HUES6 (cell line): ENCODE measurements around the gene PARP15.

Source experiments
- H3K27ac ChIP-seq: 2 replicates; pipeline ENCODE4 v1.7.0; 2013; ENCODE audit warnings: low read depth, mild to moderate bottlenecking, low read length, inconsistent platforms
- H3K27me3 ChIP-seq: 2 replicates; pipeline ENCODE4 v1.6.1; 2013; ENCODE audit warnings: low read length; ENCODE audit not compliant: control insufficient read depth, insufficient read depth
- H3K36me3 ChIP-seq: 2 replicates; pipeline ENCODE4 v1.6.1; 2013; ENCODE audit warnings: low read length; ENCODE audit not compliant: control insufficient read depth, insufficient read depth
- H3K4me1 ChIP-seq: 2 replicates; pipeline ENCODE4 v1.6.1; 2013; ENCODE audit warnings: low read length; ENCODE audit not compliant: control insufficient read depth, insufficient read depth
- H3K4me3 ChIP-seq: 2 replicates; pipeline ENCODE4 v1.5.1; 2013; ENCODE audit warnings: low read depth, low read length
- H3K9ac ChIP-seq: one replicate; pipeline ENCODE4 v1.6.1; 2013; ENCODE audit warnings: mild to moderate bottlenecking, low read length
- H3K9me3 ChIP-seq: 2 replicates; pipeline ENCODE4 v1.6.1; 2013; ENCODE audit warnings: low read depth, low read length; ENCODE audit not compliant: control insufficient read depth, insufficient read depth

PARP15 gene

GRCh38 chr3:122572940-122573412 lies 4.5 kb upstream of the PARP15 start:
- Histone ChIP-seq H3K27me3 (peaks cover 9% of the 10 kb centered on the region; the same call in 1 of the 2 replicates), H3K9ac (no peak overlapping the region), H3K9me3 (no peaks in the 10 kb centered on the region), H3K27ac (no peak overlapping the region), H3K4me3 (no peak overlapping the region), H3K4me1 (peaks cover 6% of the 10 kb centered on the region), H3K36me3 (no peaks in the 10 kb centered on the region)

- Histone ChIP-seq H3K27me3 (peaks cover 9% of the 10 kb centered on the region; the same call in 1 of the 2 replicates), H3K36me3 (no peaks in the 10 kb centered on the region), H3K9ac (no peak overlapping the region), H3K4me1 (peaks cover 6% of the 10 kb centered on the region), H3K27ac (no peak overlapping the region), H3K4me3 (no peak overlapping the region), H3K9me3 (peaks cover 10% of the 10 kb centered on the region)
Measured at GRCh38 chr3:122576174-122576940, 1.1 kb upstream of the PARP15 start.

DNA sequence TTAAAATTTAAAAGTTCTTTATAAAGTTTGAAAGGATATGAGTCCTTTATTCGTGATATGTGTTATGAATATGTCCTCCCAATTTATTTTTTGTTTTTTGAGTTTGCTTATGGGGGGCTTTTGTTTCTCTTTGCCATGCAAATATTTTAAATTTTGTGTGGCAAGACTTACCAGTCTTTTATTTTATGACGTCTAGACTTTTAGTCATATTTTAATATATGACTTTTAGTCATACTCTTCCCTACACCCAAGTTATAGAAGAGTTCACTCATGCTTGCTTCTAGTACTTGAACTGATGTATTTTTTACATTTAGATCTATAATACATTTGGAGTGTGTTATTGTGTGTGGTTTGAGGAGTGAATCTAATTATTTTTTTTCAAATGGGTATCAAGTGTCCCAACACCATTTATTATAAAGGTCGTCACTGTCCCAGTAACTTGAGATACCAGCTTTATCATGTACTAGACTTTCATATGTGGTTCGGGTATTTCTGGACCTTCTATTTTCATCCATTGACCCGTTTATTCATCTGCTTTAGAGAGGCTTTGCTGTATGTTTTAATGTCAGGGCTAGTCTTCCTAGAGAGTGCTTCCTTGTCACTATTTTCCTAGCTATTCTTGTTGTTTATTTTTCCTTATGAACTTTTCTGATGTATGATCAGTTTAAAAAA lies 755 bp downstream of the PARP15 start:
- H3K9me3 ChIP-seq, result peaks cover 25% of the 10 kb centered on the region
- peak overlapping the region; percentile 55; the same call in 1 of the 2 replicates for H3K4me3 ChIP-seq
- H3K27ac ChIP-seq, result no peak overlapping the region
- H3K36me3 ChIP-seq, result no peaks in the 10 kb centered on the region
- no peak overlapping the region for H3K9ac ChIP-seq
- peaks cover 9% of the 10 kb centered on the region; the same call in 1 of the 2 replicates for H3K27me3 ChIP-seq
- peaks cover 5% of the 10 kb centered on the region for H3K4me1 ChIP-seq

DNA sequence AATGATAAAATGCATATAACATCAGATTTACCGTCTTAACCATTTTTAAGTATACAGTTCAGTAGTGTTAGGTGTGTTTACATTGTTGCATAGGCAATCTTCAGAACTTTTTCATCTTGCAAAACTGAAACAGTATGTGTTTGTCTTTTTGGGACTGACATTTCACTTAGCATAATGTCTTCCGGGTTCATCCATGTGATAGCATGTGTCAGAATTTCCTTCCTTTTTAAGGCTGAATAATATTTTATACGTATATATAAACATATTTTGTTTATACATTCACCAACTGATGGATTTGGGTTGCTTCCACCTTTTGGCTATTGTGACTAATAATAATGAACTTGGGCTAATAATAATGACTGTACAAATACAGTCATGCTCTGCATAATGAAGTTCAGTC lies 3.0 kb downstream of the PARP15 start:
- no peaks in the 10 kb centered on the region for H3K36me3 ChIP-seq
- peaks cover 9% of the 10 kb centered on the region; the same call in 1 of the 2 replicates for H3K27me3 ChIP-seq
- no peak overlapping the region for H3K4me3 ChIP-seq
- H3K27ac ChIP-seq, result no peak overlapping the region
- H3K9me3 ChIP-seq, result peaks cover 39% of the 10 kb centered on the region
- no peak overlapping the region for H3K9ac ChIP-seq
- no peaks in the 10 kb centered on the region for H3K4me1 ChIP-seq

DNA sequence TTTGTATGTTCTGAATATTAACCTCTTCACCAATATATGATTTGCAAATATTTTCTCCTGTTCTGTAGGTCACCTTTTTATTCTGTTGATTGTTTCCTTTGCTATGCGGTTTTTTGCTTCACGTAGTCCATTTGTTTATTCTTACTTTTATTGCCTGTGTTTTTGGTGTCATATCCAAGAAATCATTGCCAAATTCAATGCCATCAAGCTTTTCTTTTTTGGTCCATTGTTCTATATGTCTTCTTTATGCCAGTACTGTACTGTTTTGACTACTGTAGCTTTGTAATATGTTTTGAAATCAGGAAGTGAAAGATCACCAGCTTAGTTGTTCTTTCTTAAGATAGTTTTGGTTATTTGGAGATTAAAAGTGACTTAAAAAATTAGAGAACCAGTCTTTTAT lies 4.2 kb downstream of the PARP15 start:
- H3K9me3 ChIP-seq, result peaks cover 39% of the 10 kb centered on the region
- H3K9ac ChIP-seq, result no peak overlapping the region
- H3K27me3 ChIP-seq, result peaks cover 9% of the 10 kb centered on the region; the same call in 1 of the 2 replicates
- no peaks in the 10 kb centered on the region for H3K4me1 ChIP-seq
- no peaks in the 10 kb centered on the region for H3K36me3 ChIP-seq
- H3K4me3 ChIP-seq, result no peak overlapping the region
- no peak overlapping the region for H3K27ac ChIP-seq

DNA sequence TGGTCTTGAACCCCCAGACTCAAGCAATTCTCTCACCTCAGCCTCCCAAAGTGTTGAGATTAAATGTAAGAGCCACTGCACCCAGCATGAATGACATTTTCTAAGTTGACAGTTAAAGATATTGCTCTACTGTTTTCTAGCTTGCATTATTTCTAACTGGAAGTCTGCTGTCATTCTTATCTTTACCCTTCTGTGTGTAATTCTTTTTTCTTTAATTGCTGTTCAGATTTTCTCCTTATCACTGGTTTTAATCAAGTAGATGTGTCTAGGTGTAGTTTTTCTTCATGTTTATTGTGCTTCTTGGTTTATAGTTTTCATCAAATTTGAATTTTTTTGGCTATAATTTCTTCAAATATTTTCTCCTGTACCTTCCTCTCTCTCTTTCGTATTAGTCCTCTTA lies 4.9 kb downstream of the PARP15 start:
- Histone ChIP-seq H3K27ac (no peak overlapping the region), H3K9me3 (peaks cover 39% of the 10 kb centered on the region), H3K4me3 (no peak overlapping the region), H3K36me3 (no peaks in the 10 kb centered on the region), H3K4me1 (no peaks in the 10 kb centered on the region), H3K9ac (no peak overlapping the region), H3K27me3 (peaks cover 4% of the 10 kb centered on the region; the same call in 1 of the 2 replicates)

GRCh38 chr3:122586098-122586497 lies 8.6 kb downstream of the PARP15 start:
- H3K9ac ChIP-seq, result no peak overlapping the region
- H3K36me3 ChIP-seq, result no peaks in the 10 kb centered on the region
- H3K4me1 ChIP-seq, result peaks cover 8% of the 10 kb centered on the region
- H3K27ac ChIP-seq, result no peak overlapping the region
- peaks cover 32% of the 10 kb centered on the region for H3K9me3 ChIP-seq
- no peak overlapping the region for H3K4me3 ChIP-seq
- H3K27me3 ChIP-seq, result no peaks in the 10 kb centered on the region

- H3K9ac ChIP-seq, result no peak overlapping the region
- no peaks in the 10 kb centered on the region for H3K36me3 ChIP-seq
- H3K27ac ChIP-seq, result no peak overlapping the region
- no peak overlapping the region for H3K4me3 ChIP-seq
- peaks cover 8% of the 10 kb centered on the region for H3K4me1 ChIP-seq
- H3K27me3 ChIP-seq, result no peaks in the 10 kb centered on the region
- peaks cover 24% of the 10 kb centered on the region for H3K9me3 ChIP-seq
Measured at GRCh38 chr3:122586773-122587485, 9.5 kb downstream of the PARP15 start.

- no peaks in the 10 kb centered on the region for H3K36me3 ChIP-seq
- H3K4me3 ChIP-seq, result no peak overlapping the region
- no peak overlapping the region for H3K27ac ChIP-seq
- peaks cover 8% of the 10 kb centered on the region for H3K4me1 ChIP-seq
- H3K9me3 ChIP-seq, result peaks cover 18% of the 10 kb centered on the region; the same call in 1 of the 2 replicates
- no peak overlapping the region for H3K9ac ChIP-seq
- H3K27me3 ChIP-seq, result no peaks in the 10 kb centered on the region
Measured at GRCh38 chr3:122587572-122587971, 10.1 kb downstream of the PARP15 start.

- H3K4me3 ChIP-seq, result no peak overlapping the region
- H3K9me3 ChIP-seq, result 0 out of 2 replicates have a peak, but pooled peaks cover 4% of the 10 kb centered on the region
- no peaks in the 10 kb centered on the region for H3K36me3 ChIP-seq
- H3K27ac ChIP-seq, result no peak overlapping the region
- H3K27me3 ChIP-seq, result no peaks in the 10 kb centered on the region
- no peak overlapping the region for H3K9ac ChIP-seq
- H3K4me1 ChIP-seq, result peaks cover 8% of the 10 kb centered on the region
Measured at GRCh38 chr3:122589297-122589696, 11.8 kb downstream of the PARP15 start.
